Measurements from ENCODE around the gene C6orf89.

Gene C6orf89

GRCh38 chr6:36962874-36963273 lies 77.1 kb downstream of the C6orf89 start:
- peak; percentile 47 to 96 (median 69) for DNase-seq

DNA sequence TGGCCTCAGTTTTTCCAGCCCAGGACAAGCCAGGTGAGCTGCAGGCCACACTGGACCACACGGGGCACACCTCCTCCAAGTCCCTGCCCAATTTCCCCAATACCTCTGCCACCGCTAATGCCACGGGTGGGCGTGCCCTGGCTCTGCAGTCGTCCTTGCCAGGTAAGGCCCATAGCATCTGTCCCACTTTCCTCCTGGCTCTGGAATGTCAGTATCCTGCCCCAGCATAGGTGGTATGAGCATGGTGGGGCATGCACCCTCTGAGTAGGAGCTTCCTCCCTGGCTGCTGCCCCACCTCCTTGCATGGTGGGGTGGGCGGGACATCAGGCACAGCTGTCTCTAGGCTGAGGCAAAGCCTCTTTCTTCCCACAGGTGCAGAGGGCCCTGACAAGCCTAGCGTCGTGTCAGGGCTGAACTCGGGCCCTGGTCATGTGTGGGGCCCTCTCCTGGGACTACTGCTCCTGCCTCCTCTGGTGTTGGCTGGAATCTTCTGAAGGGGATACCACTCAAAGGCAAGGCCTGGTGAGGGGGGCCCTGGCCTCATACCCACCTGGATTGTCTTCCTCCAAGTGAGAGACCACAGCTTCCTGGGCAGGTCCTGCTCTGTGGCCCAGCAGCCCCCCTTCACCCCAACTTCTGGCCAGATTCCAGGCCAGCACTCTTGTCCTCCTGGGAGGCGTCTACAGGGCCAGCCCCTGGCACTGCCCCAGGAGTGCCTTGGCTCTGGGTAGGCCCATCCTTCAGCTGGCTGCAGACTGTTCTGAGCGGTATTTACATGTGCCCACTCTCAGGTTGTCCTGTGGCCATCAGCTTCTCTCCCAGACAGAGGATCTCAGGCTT lies 77.9 kb downstream of the C6orf89 start:
- peak in 2 of 10 donors; percentile 81 to 89 for DNase-seq
- intact Hi-C loops (cut with DNase I) = no loop called here

More at GRCh38 chr6:36962874-36963273, 77.1 kb downstream of the C6orf89 start:
- intact Hi-C loops (cut with DNase I) = no loop called here

- intact Hi-C loops (cut with DNase I) = no loop called here
- DNase-seq = peak in 2 of 10 donors; percentile 37 to 72
Observed at GRCh38 chr6:36964349-36964748, 78.6 kb downstream of the C6orf89 start.

DNA sequence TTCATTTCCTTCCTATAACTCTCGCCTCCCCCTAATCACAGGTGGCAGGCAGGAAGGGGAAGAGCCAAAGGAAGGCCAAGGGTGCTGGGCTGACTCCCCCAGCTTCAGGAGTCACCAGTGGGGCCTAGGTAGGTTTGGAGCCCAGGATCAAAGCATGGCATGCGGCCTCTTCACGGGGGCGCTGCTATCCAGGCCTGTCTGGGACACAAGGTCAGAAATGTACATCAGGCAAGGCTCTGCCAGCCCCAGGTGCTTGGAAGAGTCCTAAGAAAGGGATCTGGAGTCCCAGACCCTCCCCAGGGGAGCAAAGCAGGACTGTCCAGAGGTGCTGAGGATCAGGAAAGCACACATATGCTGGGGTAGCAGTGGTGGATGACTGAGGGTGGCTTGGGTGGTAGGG lies 79.2 kb downstream of the C6orf89 start:
- intact Hi-C loops (cut with DNase I) = no loop called here
- DNase-seq = peak in 1 of 10 donors; percentile 50

DNA sequence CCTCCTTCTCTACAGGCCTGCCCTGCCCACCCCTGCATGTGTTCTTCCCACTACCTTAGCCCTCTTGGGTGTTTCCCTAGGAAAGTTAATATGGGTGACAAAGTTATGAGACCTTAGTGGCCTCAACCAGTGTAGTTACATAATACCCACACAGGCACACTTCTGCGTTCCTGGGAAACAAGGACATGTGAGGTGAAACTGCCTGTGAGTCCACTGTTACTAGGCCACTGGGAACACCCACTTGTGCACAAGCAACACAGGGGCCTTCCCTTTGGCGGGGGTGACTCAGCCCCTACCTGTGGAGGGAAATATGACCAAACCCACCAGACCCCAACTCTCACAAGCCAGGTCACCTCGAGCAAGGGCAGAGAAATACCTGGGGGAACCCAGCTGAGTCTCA lies 81.5 kb downstream of the C6orf89 start:
- intact Hi-C loops (cut with DNase I) = no loop called here

GRCh38 chr6:36967757-36968156 lies 82.0 kb downstream of the C6orf89 start:
- intact Hi-C loops (cut with DNase I) = no loop called here
- peak in 1 of 10 donors; percentile 54 for DNase-seq

More for the DNA sequence above, 81.5 kb downstream of the C6orf89 start:
- peak in 1 of 10 donors; percentile 33 for DNase-seq

- DNase-seq = peak in 1 of 10 donors; percentile 74
- intact Hi-C loops (cut with DNase I) = no loop called here
Observed at GRCh38 chr6:36968266-36968977, 82.7 kb downstream of the C6orf89 start.

DNA sequence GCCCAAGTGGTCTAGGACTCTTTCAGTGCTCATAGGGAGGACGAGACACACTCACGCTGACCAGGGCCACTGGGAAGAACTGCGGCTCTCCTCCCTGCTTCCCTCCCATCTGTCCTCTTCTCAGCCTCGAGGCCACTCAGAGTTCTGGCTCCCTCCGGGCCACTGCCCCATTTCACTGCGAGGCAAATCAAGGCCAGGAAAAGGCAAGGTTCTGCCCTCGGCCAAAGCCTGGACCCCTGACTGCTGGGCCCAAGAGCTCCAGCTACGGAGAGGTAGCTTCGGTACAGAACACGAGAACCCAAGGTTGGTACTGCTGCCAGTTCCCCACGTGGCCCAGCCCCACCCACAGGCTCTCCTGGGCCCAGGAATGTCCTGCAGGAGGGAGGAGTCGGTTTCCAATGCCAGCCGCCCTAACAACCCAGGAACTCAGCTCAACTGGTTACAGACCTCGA lies 83.5 kb downstream of the C6orf89 start:
- DNase-seq = no peak

DNA sequence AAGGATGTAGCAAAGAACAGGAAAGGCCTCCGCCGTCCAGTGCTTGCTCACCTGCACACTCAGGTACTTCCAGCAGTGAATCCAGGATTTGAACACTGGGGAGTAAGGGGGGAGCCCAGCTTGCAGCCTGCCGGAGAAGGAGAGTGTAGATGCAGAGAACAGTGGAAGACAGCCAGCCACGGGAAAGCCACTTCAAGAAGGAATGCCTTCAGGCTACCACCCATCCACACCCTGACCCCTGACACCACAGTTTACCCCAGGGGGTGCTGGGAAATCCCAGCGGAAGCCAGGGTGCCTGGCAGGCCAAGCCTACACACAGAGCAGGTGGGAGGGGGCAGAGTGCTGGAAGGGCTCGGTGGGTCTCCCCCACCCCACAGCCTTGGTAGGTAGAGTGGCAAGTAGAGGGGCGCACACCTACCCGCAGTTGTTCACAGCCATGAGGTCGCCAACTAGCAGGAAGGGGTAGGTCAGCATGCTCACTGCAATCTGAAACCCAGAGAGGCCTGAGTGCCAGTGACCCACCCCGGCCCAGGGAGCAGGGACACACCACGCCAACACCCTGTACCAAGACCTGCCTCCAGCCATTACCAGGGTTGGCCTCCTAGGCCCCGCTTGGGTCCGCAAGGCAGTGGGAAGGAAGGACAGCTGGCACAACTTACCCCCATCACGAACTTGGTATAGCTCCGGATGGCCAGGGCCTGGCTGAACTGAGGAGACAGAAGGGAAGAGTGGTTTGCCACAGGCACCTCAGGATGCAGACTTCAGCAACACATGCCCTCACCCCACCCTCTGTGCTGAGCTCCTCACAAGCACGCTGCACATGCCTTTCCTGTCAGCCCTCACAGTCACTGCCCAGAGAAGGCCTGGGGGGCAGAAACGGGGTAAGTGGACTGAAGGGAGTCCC lies 84.5 kb downstream of the C6orf89 start:
- intact Hi-C loops (cut with DNase I) = no loop called here
- DNase-seq = no peak

More for the DNA sequence above, 83.5 kb downstream of the C6orf89 start:
- intact Hi-C loops (cut with DNase I) = no loop called here

DNA sequence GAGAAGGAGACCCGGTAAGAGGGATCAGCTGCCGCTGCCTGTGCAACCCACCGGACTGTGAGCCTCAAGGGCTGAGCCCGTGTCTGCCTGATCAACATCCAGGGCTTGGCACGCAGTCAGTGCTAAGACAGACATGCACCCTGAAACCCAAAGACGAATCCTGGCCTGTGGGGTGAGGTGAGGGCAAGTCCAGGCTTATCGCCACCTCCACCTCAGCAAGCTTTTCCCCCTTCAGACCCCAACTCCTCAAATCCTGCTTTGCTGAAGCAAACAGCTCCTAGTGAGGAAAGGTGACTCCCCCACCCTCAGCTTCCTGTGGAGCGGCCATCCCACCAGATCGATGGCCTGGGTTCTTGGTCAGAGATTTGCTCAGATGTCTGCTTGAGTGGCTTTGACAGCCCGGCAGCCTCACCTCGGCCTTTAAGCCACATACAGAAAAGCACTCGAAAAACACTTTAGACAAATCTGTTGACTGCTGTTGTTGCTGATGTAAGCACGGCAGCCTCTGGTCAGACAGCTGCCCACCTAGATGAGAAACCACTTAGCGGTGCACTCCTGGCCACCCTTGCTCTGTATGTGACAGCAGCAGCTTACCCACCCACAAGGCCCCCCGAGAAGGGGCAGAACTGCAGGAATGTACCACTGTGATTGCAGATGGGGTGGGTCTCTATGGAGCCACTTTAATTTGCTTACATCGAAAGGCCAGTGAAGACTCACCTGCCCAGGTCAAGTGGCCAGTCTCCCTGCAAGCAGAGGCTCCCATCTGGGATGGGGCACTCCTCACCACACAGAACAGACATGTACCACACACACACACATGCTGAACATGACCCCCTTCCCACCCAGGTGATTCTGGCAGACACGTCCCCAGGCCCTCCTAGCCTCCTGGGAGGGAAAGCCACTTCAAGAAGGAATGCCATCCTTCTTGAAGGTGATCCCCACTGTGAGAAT lies 85.4 kb downstream of the C6orf89 start:
- intact Hi-C loops (cut with DNase I) = no loop called here
- DNase-seq = no peak

GRCh38 chr6:36971921-36972673 lies 86.3 kb downstream of the C6orf89 start:
- intact Hi-C loops (cut with DNase I) = no loop called here
- DNase-seq = no peak

DNA sequence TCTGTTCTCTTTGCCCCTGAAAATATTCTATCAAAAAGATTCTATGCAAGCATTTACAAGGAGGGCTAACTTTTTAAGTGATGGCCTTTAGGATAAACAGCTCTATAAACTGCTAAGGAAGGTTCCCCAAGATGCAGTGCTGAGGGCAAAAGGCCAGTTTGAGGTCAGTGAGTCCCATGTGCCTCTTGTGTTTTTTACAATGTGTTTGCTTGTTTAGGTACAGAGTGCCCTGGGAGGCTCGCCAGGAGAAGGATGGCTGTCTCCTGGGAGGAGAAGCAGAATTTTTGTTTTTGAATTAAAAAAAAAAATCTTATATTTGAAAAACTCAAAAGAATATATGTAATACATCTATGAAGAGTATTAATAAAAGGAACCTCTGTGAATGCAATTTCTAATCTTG lies 87.4 kb downstream of the C6orf89 start:
- no peak for DNase-seq
- intact Hi-C loops (cut with DNase I) = no loop called here

DNA sequence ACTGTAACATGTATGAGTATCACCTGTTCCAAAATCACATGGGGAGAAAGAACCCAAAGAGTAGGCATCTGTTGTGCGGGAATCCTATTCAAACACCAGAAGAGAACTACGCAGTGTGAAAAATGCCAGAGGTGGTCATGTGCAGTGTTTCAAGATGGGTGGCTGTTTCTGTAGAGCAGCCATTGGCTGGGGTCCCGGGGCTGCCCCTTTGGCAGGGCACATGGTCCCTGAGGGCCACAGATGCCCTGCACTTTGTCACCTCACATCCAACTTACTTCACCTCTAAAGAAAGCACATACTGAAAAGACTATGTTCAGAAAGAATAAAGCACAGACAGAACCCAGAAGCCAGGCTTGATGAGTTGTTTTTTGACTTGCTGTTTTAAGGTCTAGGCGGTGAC lies 87.9 kb downstream of the C6orf89 start:
- intact Hi-C loops (cut with DNase I) = no loop called here
- no peak for DNase-seq

GRCh38 chr6:36975231-36976006 lies 89.7 kb downstream of the C6orf89 start:
- intact Hi-C loops (cut with DNase I) = no loop called here
- DNase-seq = no peak

DNA sequence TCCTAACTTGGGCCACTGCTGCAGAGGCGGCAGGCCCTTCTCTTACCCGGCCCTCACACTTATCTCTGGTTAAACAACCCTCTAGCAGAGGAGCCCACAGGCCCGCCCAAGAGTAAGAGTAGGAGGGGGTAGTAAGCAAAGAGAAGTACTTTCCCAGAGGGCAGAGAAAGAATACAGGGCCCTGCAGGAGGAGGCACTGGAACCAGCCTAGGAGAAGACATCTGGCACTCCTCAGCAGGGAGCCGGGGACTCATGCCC lies 90.2 kb downstream of the C6orf89 start:
- intact Hi-C loops (cut with DNase I) = no loop called here
- DNase-seq = peak in 1 of 10 donors; percentile 37

GRCh38 chr6:36976509-36976908 lies 90.8 kb downstream of the C6orf89 start:
- intact Hi-C loops (cut with DNase I) = no loop called here
- DNase-seq = peak in 1 of 10 donors; percentile 54

- no peak for DNase-seq
- intact Hi-C loops (cut with DNase I) = no loop called here
Observed at GRCh38 chr6:36976931-36977330, 91.2 kb downstream of the C6orf89 start.

- peak in 1 of 10 donors; percentile 81 for DNase-seq
- intact Hi-C loops (cut with DNase I) = no loop called here
Observed at GRCh38 chr6:36977470-36977941, 91.8 kb downstream of the C6orf89 start.

Data from posterior cingulate gyrus (tissue), 11 donors.